Upper lobe of right lung (tissue), 1 donor: ENCODE measurements around the gene CARM1. TPM values are rescaled to one million over a fixed set of nuclear protein-coding genes. Genes with fewer than 3 reads are reported as not detected.

Experiments
- ATAC-seq: fragments of 200-7000 bp; cut with Tn5 transposase; one replicate; pipeline ENCODE4 v1.9.1; 2020; ENCODE audit warnings: mild to moderate bottlenecking, moderate library complexity
- DNase-seq: peaks from one replicate; pipeline ENCODE4 v3.0.0-alpha.2; 2020
- H3K27ac ChIP-seq: fragments of 200-600 bp; one replicate; pipeline ENCODE4 v1.8.0; 2022
- H3K27me3 ChIP-seq: fragments of 200-600 bp; one replicate; pipeline ENCODE4 v1.8.0; 2022; ENCODE audit warnings: mild to moderate bottlenecking
- H3K36me3 ChIP-seq: fragments of 200-600 bp; one replicate; pipeline ENCODE4 v1.8.0; 2022
- H3K4me1 ChIP-seq: fragments of 200-600 bp; one replicate; pipeline ENCODE4 v1.8.0; 2022
- H3K4me3 ChIP-seq: fragments of 200-600 bp; one replicate; pipeline ENCODE4 v1.8.0; 2022; ENCODE audit warnings: mild to moderate bottlenecking
- H3K9me3 ChIP-seq: fragments of 200-600 bp; one replicate; pipeline ENCODE4 v1.8.0; 2022
- CTCF ChIP-seq: fragments of 200-600 bp; IDR thresholded peaks from one replicate; pipeline ENCODE4 v1.8.0; 2022; ENCODE audit warnings: antibody characterized with exemption
- intact Hi-C: fragments of 100-400 bp; cut with DNase I; formaldehyde crosslinking; loops from one replicate; pipeline ENCODE4 v1.11.0; 2022
- total RNA-seq: library from RNA; stranded (reverse); fragmentation: NEBNext Ultra II Directional; extraction: Animal tissue kit (Norgen Biotek cat#: 25700); gene quantifications from one replicate; pipeline ENCODE4 v1.2.1, GENCODE V29; 2021
- donor health status: DM: no; HTN: yes; CAD: no; lungs with severe emphysema.

CARM1 gene
- total RNA-seq, 1 donor from 2014 or later: 25.5 TPM

- Histone ChIP-seq H3K4me3 (no peak overlapping the region), H3K4me1 (peaks cover 10% of the 10 kb centered on the region), H3K27ac (no peak overlapping the region), H3K36me3 (peaks cover 5% of the 10 kb centered on the region), H3K9me3 (no peaks in the 10 kb centered on the region), H3K27me3 (no peaks in the 10 kb centered on the region)
- intact Hi-C loops: no loop called here
- ATAC-seq (no peak), DNase-seq (no peak)
- TF ChIP-seq CTCF: no peak
These were observed 32.0 kb upstream of the CARM1 start for GRCh38 chr19:10839114-10840050.

GRCh38 chr19:10842788-10843187, 28.6 kb upstream of the CARM1 start:
- Histone ChIP-seq H3K27ac (no peak overlapping the region), H3K4me1 (no peaks in the 10 kb centered on the region), H3K4me3 (no peak overlapping the region), H3K36me3 (no peaks in the 10 kb centered on the region), H3K27me3 (no peaks in the 10 kb centered on the region), H3K9me3 (no peaks in the 10 kb centered on the region)
- no peak for ATAC-seq
- no peak for DNase-seq
- TF ChIP-seq CTCF: no peak
- intact Hi-C loops: no loop called here

GRCh38 chr19:10846500-10847202, 24.7 kb upstream of the CARM1 start:
- Histone ChIP-seq H3K4me3 (no peak overlapping the region), H3K27ac (no peak overlapping the region), H3K27me3 (no peaks in the 10 kb centered on the region), H3K9me3 (no peaks in the 10 kb centered on the region), H3K36me3 (no peaks in the 10 kb centered on the region), H3K4me1 (no peaks in the 10 kb centered on the region)
- DNase-seq (no peak), ATAC-seq (no peak)
- no peak for TF ChIP-seq CTCF
- intact Hi-C loops: no loop called here

DNA sequence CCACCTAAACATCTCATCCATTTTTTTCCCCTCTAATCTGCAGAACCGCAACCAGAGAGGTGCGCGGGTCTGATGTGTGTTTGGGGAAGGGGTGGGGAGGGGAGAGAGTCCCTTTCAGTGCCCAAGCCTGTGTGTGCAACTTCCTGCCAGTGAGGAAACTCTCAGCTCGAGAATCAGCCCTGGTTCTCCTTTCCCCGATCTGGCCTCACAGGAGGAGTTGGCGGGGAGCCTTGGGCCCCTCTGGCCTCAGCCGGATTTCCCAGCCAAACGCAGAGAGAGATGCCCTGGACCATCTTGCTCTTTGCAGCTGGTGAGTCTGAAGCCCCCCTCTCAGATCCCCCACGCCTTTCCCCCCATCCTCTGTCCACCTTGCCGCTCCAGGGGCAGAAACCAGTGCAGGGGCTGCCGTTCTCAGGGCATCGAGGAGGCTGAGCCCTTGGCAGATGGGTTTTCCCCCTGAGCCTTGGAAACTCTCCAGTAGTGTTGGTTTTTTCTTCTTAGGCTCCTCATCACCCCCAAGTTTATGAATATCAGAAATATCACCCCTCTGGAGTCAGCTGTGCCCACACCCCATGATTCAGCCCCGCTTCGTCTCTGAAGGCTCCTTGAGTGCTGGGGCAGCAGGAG, 23.0 kb upstream of the CARM1 start, which contains the start of gene C19orf38:
Gene C19orf38, plus strand, starts transcription at position 186 of the 627 bp plus-strand sequence. Its CDS starts 94 bp downstream, at position 280.
- H3K9me3 ChIP-seq: no peaks in the 10 kb centered on the region
- no peak for TF ChIP-seq CTCF
- H3K27me3 ChIP-seq: no peaks in the 10 kb centered on the region
- DNase-seq (no peak), ATAC-seq (peak; percentile 87)
- H3K36me3 ChIP-seq: no peaks in the 10 kb centered on the region
- intact Hi-C loops: no loop called here
- no peak within 1 kb of the TSS for H3K4me3 ChIP-seq
- H3K27ac ChIP-seq: no peak within 1 kb of the TSS
- no peaks in the 10 kb centered on the region for H3K4me1 ChIP-seq

GRCh38 chr19:10850631-10851030, 20.7 kb upstream of the CARM1 start:
- no peak for ATAC-seq
- DNase-seq: no peak
- Histone ChIP-seq H3K27me3 (no peaks in the 10 kb centered on the region), H3K27ac (no peak overlapping the region), H3K4me3 (no peak overlapping the region), H3K36me3 (no peaks in the 10 kb centered on the region), H3K9me3 (no peaks in the 10 kb centered on the region), H3K4me1 (no peaks in the 10 kb centered on the region)
- intact Hi-C loops: no loop called here
- TF ChIP-seq CTCF: no peak
